ENCODE results near the gene NHERF1.

Gene NHERF1

DNA sequence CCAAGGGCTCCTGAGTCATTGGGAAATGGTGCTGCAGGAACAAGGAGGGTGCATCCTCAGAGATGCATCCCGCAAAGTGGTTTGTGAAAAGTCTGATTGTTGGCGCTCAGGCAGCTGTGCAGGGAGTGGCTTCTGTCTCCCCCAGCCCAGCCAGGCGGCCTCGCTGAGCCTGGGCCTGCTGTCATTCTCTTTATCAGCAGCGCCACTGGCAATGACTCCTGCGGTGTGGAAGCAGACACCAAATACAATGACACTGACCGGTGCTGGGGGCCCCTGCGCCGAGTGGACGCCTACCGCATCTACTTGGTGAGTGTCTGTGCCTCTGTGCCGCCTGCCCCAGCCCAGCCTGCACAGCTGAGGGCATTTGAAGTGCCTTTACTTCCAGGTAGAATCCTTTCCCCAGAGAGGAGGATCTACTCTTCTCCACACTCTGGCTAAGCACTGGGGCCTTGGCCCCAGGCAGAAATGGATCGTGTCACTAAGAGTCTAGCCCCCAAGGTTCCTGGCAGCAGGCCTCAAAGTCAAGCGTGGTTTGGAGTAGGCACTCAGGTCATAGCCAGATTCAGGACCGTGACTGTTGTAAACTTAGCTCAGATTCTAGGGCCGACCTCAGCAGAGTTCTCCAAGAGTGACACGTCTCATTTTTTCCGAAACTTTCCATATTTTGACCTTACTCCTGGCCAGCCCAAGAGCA, 47.0 kb downstream of the NHERF1 start:
- no peaks in the 10 kb centered on the region for H3K9me3 ChIP-seq (ENCODE audit: control insufficient read depth, low read length)
- no peak overlapping the region for H3K27ac ChIP-seq (ENCODE audit: insufficient read depth, low read length, poor library complexity, severe bottlenecking)
- peaks cover 10% of the 10 kb centered on the region for H3K4me1 ChIP-seq (ENCODE audit: control insufficient read depth, insufficient read depth, low read length, poor library complexity, severe bottlenecking)
- H3K36me3 ChIP-seq (ENCODE audit: control insufficient read depth, insufficient read depth, low read length), result peaks cover 72% of the 10 kb centered on the region
- H3K4me3 ChIP-seq (ENCODE audit: insufficient read depth, low read depth, low read length, poor library complexity, severe bottlenecking), result no peak overlapping the region
- H3K27me3 ChIP-seq (replicated peaks; ENCODE audit: control insufficient read depth, insufficient read depth, low read length, poor library complexity, severe bottlenecking), result no peaks in the 10 kb centered on the region
- no peak for DNase-seq

DNA sequence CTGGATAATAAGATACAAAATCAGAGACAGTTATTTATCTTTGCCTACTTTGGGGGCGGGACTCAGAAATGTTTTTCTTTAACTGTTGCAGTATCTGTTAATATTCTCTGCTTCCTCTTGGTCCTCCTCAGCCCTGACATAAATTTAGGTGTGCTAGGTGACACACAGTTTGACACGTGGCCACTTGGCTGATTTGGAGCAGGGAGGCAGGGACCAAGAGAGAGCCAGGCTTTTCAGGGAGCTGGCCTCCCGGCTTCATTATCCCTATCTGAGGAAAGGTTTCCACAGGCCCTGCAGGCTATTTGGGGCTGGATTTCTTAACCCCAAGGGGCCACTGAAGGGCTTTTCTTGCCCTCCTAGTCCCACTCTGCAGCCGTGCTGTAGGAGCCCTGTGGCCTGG, 47.8 kb downstream of the NHERF1 start:
- Histone ChIP-seq H3K4me3 (ENCODE audit: insufficient read depth, low read depth, low read length, poor library complexity, severe bottlenecking) (no peak overlapping the region), H3K4me1 (ENCODE audit: control insufficient read depth, insufficient read depth, low read length, poor library complexity, severe bottlenecking) (peaks cover 3% of the 10 kb centered on the region), H3K27me3 (replicated peaks; ENCODE audit: control insufficient read depth, insufficient read depth, low read length, poor library complexity, severe bottlenecking) (no peaks in the 10 kb centered on the region), H3K9me3 (ENCODE audit: control insufficient read depth, low read length) (no peaks in the 10 kb centered on the region), H3K36me3 (ENCODE audit: control insufficient read depth, insufficient read depth, low read length) (peaks cover 80% of the 10 kb centered on the region), H3K27ac (ENCODE audit: insufficient read depth, low read length, poor library complexity, severe bottlenecking) (no peak overlapping the region)
- no peak for DNase-seq

DNA sequence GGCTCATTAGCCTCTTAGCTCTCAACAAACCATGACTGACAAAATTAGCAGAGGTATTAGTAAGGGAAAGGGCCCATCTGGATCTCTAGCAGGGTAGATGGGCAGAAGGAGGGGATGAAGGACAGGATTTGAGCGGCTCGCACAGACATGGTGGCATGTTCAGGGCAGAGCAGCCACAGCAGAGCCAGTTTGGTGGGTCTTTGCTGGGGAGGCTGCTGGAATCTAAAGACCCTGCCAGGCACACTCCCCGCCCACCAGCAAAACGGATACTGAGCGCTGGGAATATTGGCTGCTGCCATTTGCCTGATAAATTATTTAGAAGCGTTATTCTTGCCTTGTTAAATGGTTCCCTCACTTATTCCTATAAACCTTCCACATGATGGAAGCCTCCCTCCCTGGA, 48.4 kb downstream of the NHERF1 start:
- Histone ChIP-seq H3K4me3 (ENCODE audit: insufficient read depth, low read depth, low read length, poor library complexity, severe bottlenecking) (no peak overlapping the region), H3K27me3 (replicated peaks; ENCODE audit: control insufficient read depth, insufficient read depth, low read length, poor library complexity, severe bottlenecking) (no peaks in the 10 kb centered on the region), H3K4me1 (ENCODE audit: control insufficient read depth, insufficient read depth, low read length, poor library complexity, severe bottlenecking) (no peaks in the 10 kb centered on the region), H3K36me3 (ENCODE audit: control insufficient read depth, insufficient read depth, low read length) (peaks cover 84% of the 10 kb centered on the region), H3K27ac (ENCODE audit: insufficient read depth, low read length, poor library complexity, severe bottlenecking) (no peak overlapping the region), H3K9me3 (ENCODE audit: control insufficient read depth, low read length) (no peaks in the 10 kb centered on the region)
- DNase-seq, result no peak

GRCh38 chr17:74797824-74798223, 49.4 kb downstream of the NHERF1 start:
- peaks cover 83% of the 10 kb centered on the region for H3K36me3 ChIP-seq (ENCODE audit: control insufficient read depth, insufficient read depth, low read length)
- H3K4me1 ChIP-seq (ENCODE audit: control insufficient read depth, insufficient read depth, low read length, poor library complexity, severe bottlenecking), result no peaks in the 10 kb centered on the region
- H3K4me3 ChIP-seq (ENCODE audit: insufficient read depth, low read depth, low read length, poor library complexity, severe bottlenecking), result no peak overlapping the region
- no peak for DNase-seq
- no peaks in the 10 kb centered on the region for H3K9me3 ChIP-seq (ENCODE audit: control insufficient read depth, low read length)
- H3K27me3 ChIP-seq (replicated peaks; ENCODE audit: control insufficient read depth, insufficient read depth, low read length, poor library complexity, severe bottlenecking), result no peaks in the 10 kb centered on the region
- no peak overlapping the region for H3K27ac ChIP-seq (ENCODE audit: insufficient read depth, low read length, poor library complexity, severe bottlenecking)

GRCh38 chr17:74798239-74798707, 49.8 kb downstream of the NHERF1 start:
- H3K4me1 ChIP-seq (ENCODE audit: control insufficient read depth, insufficient read depth, low read length, poor library complexity, severe bottlenecking), result no peaks in the 10 kb centered on the region
- no peak overlapping the region for H3K27ac ChIP-seq (ENCODE audit: insufficient read depth, low read length, poor library complexity, severe bottlenecking)
- no peaks in the 10 kb centered on the region for H3K9me3 ChIP-seq (ENCODE audit: control insufficient read depth, low read length)
- no peaks in the 10 kb centered on the region for H3K27me3 ChIP-seq (replicated peaks; ENCODE audit: control insufficient read depth, insufficient read depth, low read length, poor library complexity, severe bottlenecking)
- DNase-seq, result no peak
- peaks cover 78% of the 10 kb centered on the region for H3K36me3 ChIP-seq (ENCODE audit: control insufficient read depth, insufficient read depth, low read length)
- H3K4me3 ChIP-seq (ENCODE audit: insufficient read depth, low read depth, low read length, poor library complexity, severe bottlenecking), result no peak overlapping the region

DNA sequence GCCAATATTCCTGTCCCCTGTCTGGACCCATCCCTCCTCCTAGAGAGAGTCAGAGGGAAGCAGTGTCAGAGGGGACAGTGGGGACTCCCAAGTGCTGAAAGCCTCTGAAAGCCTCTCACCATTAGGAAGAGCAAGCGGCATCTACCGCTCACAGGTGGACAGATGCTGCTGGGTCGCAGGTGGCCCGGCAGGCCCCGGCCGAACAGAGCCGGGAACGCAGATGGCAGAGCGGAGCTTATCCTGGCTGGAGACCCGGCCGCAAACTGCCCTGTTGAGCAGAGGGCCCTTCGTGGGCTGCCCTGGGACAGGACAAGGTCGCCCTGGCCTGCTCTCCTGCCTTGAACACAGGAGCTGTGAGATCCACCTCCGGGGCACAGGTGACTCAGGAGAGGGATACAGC, 50.7 kb downstream of the NHERF1 start:
- peaks cover 73% of the 10 kb centered on the region for H3K36me3 ChIP-seq (ENCODE audit: control insufficient read depth, insufficient read depth, low read length)
- H3K27ac ChIP-seq (ENCODE audit: insufficient read depth, low read length, poor library complexity, severe bottlenecking), result no peak overlapping the region
- H3K27me3 ChIP-seq (replicated peaks; ENCODE audit: control insufficient read depth, insufficient read depth, low read length, poor library complexity, severe bottlenecking), result no peaks in the 10 kb centered on the region

DNA sequence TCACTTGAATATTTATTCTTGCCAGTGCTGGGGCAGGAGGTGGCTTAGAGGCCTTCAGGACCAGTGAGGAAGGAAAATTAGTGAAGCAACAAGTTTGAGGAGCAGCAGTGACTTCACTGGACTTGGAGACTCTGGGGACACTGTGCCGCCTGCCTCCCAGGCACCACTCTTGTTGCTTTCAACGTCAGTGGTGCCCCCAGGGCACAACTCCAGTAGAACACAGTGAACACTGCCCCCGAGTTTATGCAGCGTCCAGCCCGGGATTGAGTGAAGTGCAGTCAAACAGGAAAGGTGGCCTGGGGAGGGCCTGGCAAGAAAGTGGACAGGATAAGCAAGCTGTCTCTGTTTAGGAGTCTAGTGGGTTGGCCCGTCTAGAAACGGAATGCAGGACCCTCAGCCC, 52.1 kb downstream of the NHERF1 start:
- H3K4me3 ChIP-seq (ENCODE audit: insufficient read depth, low read depth, low read length, poor library complexity, severe bottlenecking), result no peak overlapping the region
- peaks cover 67% of the 10 kb centered on the region for H3K36me3 ChIP-seq (ENCODE audit: control insufficient read depth, insufficient read depth, low read length)
- no peaks in the 10 kb centered on the region for H3K9me3 ChIP-seq (ENCODE audit: control insufficient read depth, low read length)
- H3K27ac ChIP-seq (ENCODE audit: insufficient read depth, low read length, poor library complexity, severe bottlenecking), result no peak overlapping the region
- no peak for DNase-seq
- H3K27me3 ChIP-seq (replicated peaks; ENCODE audit: control insufficient read depth, insufficient read depth, low read length, poor library complexity, severe bottlenecking), result no peaks in the 10 kb centered on the region
- H3K4me1 ChIP-seq (ENCODE audit: control insufficient read depth, insufficient read depth, low read length, poor library complexity, severe bottlenecking), result no peaks in the 10 kb centered on the region

More for the DNA sequence above, 50.7 kb downstream of the NHERF1 start:
- Histone ChIP-seq H3K4me3 (ENCODE audit: insufficient read depth, low read depth, low read length, poor library complexity, severe bottlenecking) (no peak overlapping the region), H3K9me3 (ENCODE audit: control insufficient read depth, low read length) (no peaks in the 10 kb centered on the region), H3K4me1 (ENCODE audit: control insufficient read depth, insufficient read depth, low read length, poor library complexity, severe bottlenecking) (no peaks in the 10 kb centered on the region)
- no peak for DNase-seq

DNA sequence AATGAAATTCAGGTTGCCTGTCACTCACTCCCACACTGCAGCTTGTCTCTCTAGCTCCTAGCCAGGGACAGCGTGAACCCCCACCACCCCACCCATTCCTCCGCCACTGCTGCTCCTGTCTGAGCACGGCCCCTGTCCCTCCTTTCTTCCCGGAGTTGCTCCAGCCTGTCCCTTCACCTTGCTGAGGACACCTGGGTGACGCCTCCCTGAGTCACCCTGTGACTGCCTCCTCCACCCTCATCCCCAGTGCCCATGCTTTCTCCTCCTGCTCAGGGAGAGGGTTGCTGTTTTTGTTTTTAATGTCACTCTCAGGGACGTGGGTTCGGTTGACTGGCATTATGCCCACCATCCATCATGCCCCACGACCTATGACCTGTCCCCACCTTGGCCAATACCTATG, 53.5 kb downstream of the NHERF1 start:
- Histone ChIP-seq H3K27ac (ENCODE audit: insufficient read depth, low read length, poor library complexity, severe bottlenecking) (no peak overlapping the region), H3K9me3 (ENCODE audit: control insufficient read depth, low read length) (no peaks in the 10 kb centered on the region), H3K4me3 (ENCODE audit: insufficient read depth, low read depth, low read length, poor library complexity, severe bottlenecking) (no peak overlapping the region), H3K27me3 (replicated peaks; ENCODE audit: control insufficient read depth, insufficient read depth, low read length, poor library complexity, severe bottlenecking) (no peaks in the 10 kb centered on the region), H3K4me1 (ENCODE audit: control insufficient read depth, insufficient read depth, low read length, poor library complexity, severe bottlenecking) (no peaks in the 10 kb centered on the region), H3K36me3 (ENCODE audit: control insufficient read depth, insufficient read depth, low read length) (peaks cover 55% of the 10 kb centered on the region)
- no peak for DNase-seq

GRCh38 chr17:74803388-74803930, 55.0 kb downstream of the NHERF1 start:
- H3K4me1 ChIP-seq (ENCODE audit: control insufficient read depth, insufficient read depth, low read length, poor library complexity, severe bottlenecking), result no peaks in the 10 kb centered on the region
- H3K27me3 ChIP-seq (replicated peaks; ENCODE audit: control insufficient read depth, insufficient read depth, low read length, poor library complexity, severe bottlenecking), result no peaks in the 10 kb centered on the region
- H3K36me3 ChIP-seq (ENCODE audit: control insufficient read depth, insufficient read depth, low read length), result peaks cover 42% of the 10 kb centered on the region
- DNase-seq, result no peak
- H3K4me3 ChIP-seq (ENCODE audit: insufficient read depth, low read depth, low read length, poor library complexity, severe bottlenecking), result no peak overlapping the region
- no peak overlapping the region for H3K27ac ChIP-seq (ENCODE audit: insufficient read depth, low read length, poor library complexity, severe bottlenecking)
- H3K9me3 ChIP-seq (ENCODE audit: control insufficient read depth, low read length), result no peaks in the 10 kb centered on the region

- Histone ChIP-seq H3K27ac (ENCODE audit: insufficient read depth, low read length, poor library complexity, severe bottlenecking) (no peak overlapping the region), H3K27me3 (replicated peaks; ENCODE audit: control insufficient read depth, insufficient read depth, low read length, poor library complexity, severe bottlenecking) (no peaks in the 10 kb centered on the region), H3K4me1 (ENCODE audit: control insufficient read depth, insufficient read depth, low read length, poor library complexity, severe bottlenecking) (no peaks in the 10 kb centered on the region), H3K9me3 (ENCODE audit: control insufficient read depth, low read length) (no peaks in the 10 kb centered on the region), H3K4me3 (ENCODE audit: insufficient read depth, low read depth, low read length, poor library complexity, severe bottlenecking) (no peak overlapping the region), H3K36me3 (ENCODE audit: control insufficient read depth, insufficient read depth, low read length) (peaks cover 39% of the 10 kb centered on the region)
- no peak for DNase-seq
Observed at GRCh38 chr17:74803971-74804370, 55.5 kb downstream of the NHERF1 start.
